ENCODE measurements around the gene ZBTB4.

Gene ZBTB4

GRCh38 chr17:7438656-7439460, 40.6 kb downstream of the ZBTB4 start:
- no peak for DNase-seq

GRCh38 chr17:7437950-7438614, 41.3 kb downstream of the ZBTB4 start:
- DNase-seq = peak; percentile 51 to 60

GRCh38 chr17:7437369-7437863, 42.0 kb downstream of the ZBTB4 start:
- DNase-seq = no peak

GRCh38 chr17:7436556-7437368, 42.7 kb downstream of the ZBTB4 start:
- peak; percentile 69 to 74 for DNase-seq

- DNase-seq = peak; percentile 49 to 53
Observed at GRCh38 chr17:7435676-7436555, 43.5 kb downstream of the ZBTB4 start.

GRCh38 chr17:7432296-7432695, 47.1 kb downstream of the ZBTB4 start:
- DNase-seq = no peak

- no peak for DNase-seq
Observed at GRCh38 chr17:7431231-7431630, 48.2 kb downstream of the ZBTB4 start.

GRCh38 chr17:7429722-7430121, 49.7 kb downstream of the ZBTB4 start:
- no peak for DNase-seq

- DNase-seq = no peak
Observed at GRCh38 chr17:7428557-7428956, 50.9 kb downstream of the ZBTB4 start, which contains the start of gene SPEM3. TSS of gene SPEM3 (plus strand) at chr17:7428857. CDS start at chr17:7428903, 46 bp downstream.

- DNase-seq = no peak
Observed at GRCh38 chr17:7427549-7427948, 51.9 kb downstream of the ZBTB4 start.

GRCh38 chr17:7426896-7427489, 52.4 kb downstream of the ZBTB4 start:
- no peak for DNase-seq

- no peak for DNase-seq
Observed at GRCh38 chr17:7426203-7426863, 53.1 kb downstream of the ZBTB4 start.

GRCh38 chr17:7425756-7426155, 53.7 kb downstream of the ZBTB4 start:
- no peak for DNase-seq

- DNase-seq = no peak
Observed at GRCh38 chr17:7425316-7425715, 54.1 kb downstream of the ZBTB4 start, which contains the start of gene SPEM2. TSS of gene SPEM2 (plus strand) at chr17:7425616. CDS start at chr17:7425689, 73 bp downstream.

- DNase-seq = no peak
Observed at GRCh38 chr17:7423679-7424078, 55.8 kb downstream of the ZBTB4 start.

- DNase-seq = no peak
Observed at GRCh38 chr17:7421186-7421585, 58.2 kb downstream of the ZBTB4 start.

- DNase-seq = no peak
Observed at GRCh38 chr17:7419819-7420610, 59.4 kb downstream of the ZBTB4 start, which contains the start of gene SPEM1. TSS of gene SPEM1 (plus strand) at chr17:7420324. CDS start at chr17:7420385, 61 bp downstream.

- DNase-seq = no peak
Observed at GRCh38 chr17:7418472-7419152, 60.8 kb downstream of the ZBTB4 start.

GRCh38 chr17:7417056-7417655, 62.3 kb downstream of the ZBTB4 start:
- no peak for DNase-seq
